Heart left ventricle (tissue), 13 donors: Measurements from ENCODE around the gene ASB13.
"Not testable (repeated sequence)": the region's sequence is repeated elsewhere in the genome, so short reads cannot be mapped to it uniquely, and the experiment has no call there.

Experiments
- POLR2A ChIP-seq, 2 donors: fragments of 450-650 bp; IDR thresholded peaks; one replicate each; pipeline ENCODE4 v1.6.1; 2017; ENCODE audit warnings: antibody characterized with exemption in 2 of 2, mild to moderate bottlenecking in 2 of 2, moderate library complexity in 2 of 2
- TF ChIP-seq, protein P1 (sequence below), 12 donors: fragments of 200-600 bp; sonication (generic) in 4 of 12; IDR thresholded peaks; one replicate each; pipeline versions ENCODE4 v1.5.0 to v1.8.0; 2018 to 2022; ENCODE audit warnings: antibody characterized with exemption in 12 of 12, mild to moderate bottlenecking in 5 of 12
- donor health status: ischemic (EF 13 %, LVEDD 7.1; RV severe dilation, severe dysfunction).
- donor health status: DM: no; HTN: yes; CAD: no.
- donor health status: DM: no; HTN: no; CAD: no.
- donor health status: ischemic (EF 25% LVEDD 6.9; RV normal size, moderate dysfunction).
- donor health status: ischemic (EF 25% LVEDD 5.7; RV mildly dilated, moderate dysfunction).
- donor health status: ischemic (EF 35%, LVEDD 5.7; RV mildly dilated, moderate dysfunction).
- donor health status: nonischemic (EF 11% LVEDD 7.7; RV severe dilation, severe dysfunction).
- donor health status: DM: yes; HTN: yes; CAD: no.
- donor health status: PGD.
- donor health status: ischemic (EF 29% LVEDD 5.4; RV normal size, mild dysfunction).
- donor health status: nonischemic (EF 23%, LVEDD 6.1; RV moderate dilation, normal function).

- TF ChIP-seq, protein P1, sequence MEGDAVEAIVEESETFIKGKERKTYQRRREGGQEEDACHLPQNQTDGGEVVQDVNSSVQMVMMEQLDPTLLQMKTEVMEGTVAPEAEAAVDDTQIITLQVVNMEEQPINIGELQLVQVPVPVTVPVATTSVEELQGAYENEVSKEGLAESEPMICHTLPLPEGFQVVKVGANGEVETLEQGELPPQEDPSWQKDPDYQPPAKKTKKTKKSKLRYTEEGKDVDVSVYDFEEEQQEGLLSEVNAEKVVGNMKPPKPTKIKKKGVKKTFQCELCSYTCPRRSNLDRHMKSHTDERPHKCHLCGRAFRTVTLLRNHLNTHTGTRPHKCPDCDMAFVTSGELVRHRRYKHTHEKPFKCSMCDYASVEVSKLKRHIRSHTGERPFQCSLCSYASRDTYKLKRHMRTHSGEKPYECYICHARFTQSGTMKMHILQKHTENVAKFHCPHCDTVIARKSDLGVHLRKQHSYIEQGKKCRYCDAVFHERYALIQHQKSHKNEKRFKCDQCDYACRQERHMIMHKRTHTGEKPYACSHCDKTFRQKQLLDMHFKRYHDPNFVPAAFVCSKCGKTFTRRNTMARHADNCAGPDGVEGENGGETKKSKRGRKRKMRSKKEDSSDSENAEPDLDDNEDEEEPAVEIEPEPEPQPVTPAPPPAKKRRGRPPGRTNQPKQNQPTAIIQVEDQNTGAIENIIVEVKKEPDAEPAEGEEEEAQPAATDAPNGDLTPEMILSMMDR (IDR thresholded peaks at IDR 0.05): not testable (repeated sequence)
- not testable (repeated sequence) for TF ChIP-seq POLR2A (IDR thresholded peaks at IDR 0.05)
Observed at GRCh38 chr10:5593347-5593746, 73.0 kb downstream of the ASB13 start.
